Urothelium cell line (cell line): ENCODE data around the gene MRPL54.
"Not testable (repeated sequence)": the region's sequence is repeated elsewhere in the genome, so short reads cannot be mapped to it uniquely, and the experiment has no call there.

ENCODE experiments used
- DNase-seq: peaks from one replicate; pipeline ENCODE4 v3.0.0; 2011; ENCODE audit warnings: low spot score, mixed read lengths
- FAIRE-seq: peaks from 2 replicates; lab custom pipeline; 2011; peaks lifted over from hg19 to GRCh38; lab: Jason Lieb, UNC

MRPL54 gene

GRCh38 chr19:3738477-3739220, 23.8 kb upstream of the MRPL54 start:
- FAIRE-seq, result no peak
- DNase-seq, result no peak

DNA sequence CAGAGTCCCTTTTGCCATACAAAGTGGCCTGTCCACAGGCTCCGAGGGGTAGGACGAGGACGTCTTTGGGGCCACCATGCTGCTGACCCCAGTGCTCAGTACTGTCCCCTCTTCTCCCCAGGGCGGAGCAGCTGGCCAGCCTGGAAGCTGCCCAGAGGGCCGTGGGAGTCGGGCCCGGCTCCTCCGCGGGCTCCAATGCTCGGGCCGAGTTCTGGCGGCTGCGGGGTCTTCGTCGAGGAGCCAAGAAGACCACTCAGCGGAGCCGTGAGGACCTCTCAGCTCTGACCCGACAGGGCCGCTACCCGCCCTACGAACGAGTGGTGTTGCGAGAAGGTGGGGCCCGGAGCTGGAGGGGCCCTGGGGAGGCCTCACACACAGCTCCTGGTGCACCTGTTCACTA, 22.1 kb upstream of the MRPL54 start:
- FAIRE-seq (no peak), DNase-seq (no peak)

DNA sequence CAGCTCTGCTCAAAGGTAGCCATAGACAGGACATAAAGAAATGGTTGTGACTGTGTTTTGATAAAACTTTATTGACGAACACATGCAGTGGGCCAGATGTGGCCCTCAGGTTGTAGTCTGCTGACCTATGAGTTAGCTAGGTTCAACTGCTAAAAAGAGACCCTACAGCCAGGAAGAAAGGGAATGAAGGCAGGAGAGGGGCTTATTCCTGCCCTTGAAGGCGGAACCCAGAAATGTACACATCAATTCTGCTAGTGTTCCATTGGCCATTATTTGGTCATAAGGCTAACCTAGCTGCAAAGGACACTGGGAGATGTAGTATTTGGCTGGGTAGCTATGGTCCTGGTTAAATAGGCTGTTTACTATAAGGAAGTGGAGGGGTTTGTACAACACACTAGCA, 19.0 kb upstream of the MRPL54 start:
- DNase-seq, result no peak
- no peak for FAIRE-seq

DNA sequence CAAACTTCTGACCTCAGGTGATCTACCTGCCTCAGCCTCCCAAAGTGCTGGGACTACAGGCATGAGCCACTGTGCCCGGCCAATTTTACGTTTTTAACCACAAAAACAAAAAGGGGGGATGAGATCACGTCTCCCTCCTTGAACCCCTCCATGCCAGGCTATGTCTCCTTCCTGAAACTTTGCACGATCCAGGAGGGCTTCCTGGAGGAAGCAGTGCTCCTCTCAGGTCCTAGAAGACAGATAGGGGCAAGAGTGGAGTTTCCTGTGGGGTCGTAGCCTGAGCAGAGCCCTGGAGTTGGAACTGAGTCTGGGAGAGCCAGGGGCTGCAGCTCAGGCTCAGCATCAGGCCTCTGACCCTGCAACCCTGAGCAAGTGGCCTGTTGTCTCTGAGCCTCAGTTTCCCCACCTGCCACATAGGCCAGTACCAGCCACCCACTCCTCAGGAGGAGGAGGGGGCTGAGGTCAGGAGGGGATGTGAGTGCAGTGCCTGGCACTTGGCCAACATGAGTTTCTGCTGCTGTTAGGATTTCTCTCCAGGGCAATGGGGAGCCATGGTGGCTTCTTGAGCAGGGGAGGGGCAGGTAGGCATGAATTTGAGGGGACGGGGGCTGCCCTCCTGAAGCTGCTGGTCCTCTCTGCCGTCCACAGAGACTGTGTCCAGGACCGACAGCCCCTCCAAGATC, 17.0 kb upstream of the MRPL54 start:
- FAIRE-seq (no peak), DNase-seq (no peak)

- no peak for DNase-seq
- no peak for FAIRE-seq
Observed at GRCh38 chr19:3746371-3747056, 16.0 kb upstream of the MRPL54 start.

- DNase-seq (no peak), FAIRE-seq (no peak)
Observed at GRCh38 chr19:3748965-3749364, 13.5 kb upstream of the MRPL54 start.

- DNase-seq (no peak), FAIRE-seq (no peak)
Observed at GRCh38 chr19:3750211-3750610, 12.3 kb upstream of the MRPL54 start.

- DNase-seq (no peak), FAIRE-seq (no peak)
Observed at GRCh38 chr19:3751236-3751635, 11.2 kb upstream of the MRPL54 start.

DNA sequence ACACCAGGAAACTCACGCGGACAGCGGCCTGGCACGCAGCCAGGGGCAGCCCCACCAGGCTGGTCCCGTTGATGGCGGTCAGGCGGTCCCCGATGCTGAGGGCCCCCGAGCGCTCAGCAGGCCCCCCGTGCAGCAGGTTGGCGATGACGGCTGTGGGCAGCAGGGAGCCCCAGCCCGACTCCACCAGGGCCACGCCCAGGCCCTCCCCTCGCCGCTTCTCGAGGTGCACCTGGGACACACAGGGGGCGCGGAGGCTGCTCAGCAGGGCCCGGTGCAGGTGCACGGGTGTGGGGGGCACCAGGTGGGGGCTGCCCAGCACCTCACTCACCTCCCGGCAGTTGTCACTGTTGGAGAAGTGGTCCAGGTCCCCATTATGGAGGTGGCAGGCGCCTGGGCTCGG, 10.0 kb upstream of the MRPL54 start:
- no peak for FAIRE-seq

GRCh38 chr19:3753631-3754410, 8.7 kb upstream of the MRPL54 start:
- FAIRE-seq (no peak), DNase-seq (no peak)

More for the DNA sequence above, 10.0 kb upstream of the MRPL54 start:
- no peak for DNase-seq

GRCh38 chr19:3757705-3758104, 4.8 kb upstream of the MRPL54 start:
- FAIRE-seq, result not testable (repeated sequence)

GRCh38 chr19:3758297-3758696, 4.2 kb upstream of the MRPL54 start:
- not testable (repeated sequence) for DNase-seq, FAIRE-seq

More at GRCh38 chr19:3757705-3758104, 4.8 kb upstream of the MRPL54 start:
- not testable (repeated sequence) for DNase-seq

- FAIRE-seq (no peak), DNase-seq (no peak)
Observed at GRCh38 chr19:3759482-3760254, 2.8 kb upstream of the MRPL54 start.

GRCh38 chr19:3760871-3761361, 1.6 kb upstream of the MRPL54 start:
- FAIRE-seq (no peak), DNase-seq (no peak)

DNA sequence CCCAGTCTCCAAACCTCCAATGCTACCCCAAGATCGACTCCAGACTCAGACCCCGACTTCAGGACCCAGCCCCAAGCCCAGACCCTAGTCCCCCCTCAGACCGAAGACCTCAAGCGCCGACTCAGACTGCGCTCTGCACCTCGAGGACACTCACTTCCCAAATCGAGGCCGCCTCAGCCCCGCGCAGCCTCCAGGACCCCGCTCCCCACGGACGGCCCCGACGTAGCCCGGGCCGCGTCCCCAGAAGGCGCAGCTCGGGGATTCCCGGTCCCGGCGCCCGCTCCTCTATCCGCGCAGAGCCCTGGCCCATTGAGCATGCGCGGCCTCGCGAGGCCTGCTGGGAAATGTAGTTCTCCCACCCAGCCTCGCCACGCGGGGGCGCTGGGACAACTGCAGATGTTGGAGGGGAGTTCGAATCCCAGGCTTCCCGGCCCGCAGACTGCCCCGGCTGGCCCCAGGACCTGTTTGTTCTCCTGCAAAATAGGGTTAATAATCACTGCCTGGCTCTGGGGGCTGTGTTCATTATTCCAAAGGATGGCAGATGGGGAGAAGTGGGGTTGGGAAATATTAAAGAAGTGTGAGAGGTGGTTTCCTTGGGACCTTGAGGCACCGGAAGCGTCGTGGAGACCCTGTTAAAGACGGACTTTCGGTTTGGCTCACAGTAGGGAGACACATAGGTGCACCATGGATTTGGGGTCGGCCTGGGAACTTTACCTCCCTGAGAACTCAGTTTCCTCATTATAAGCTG, 926 bp upstream of the MRPL54 start, which contains the start of gene APBA3:
TSS of gene APBA3 (minus strand) at position 311 of the 748 bp plus-strand sequence. CDS start 1,428 bp downstream, outside the sequence.
- DNase-seq, result peak; percentile 88
- FAIRE-seq, result no peak

DNA sequence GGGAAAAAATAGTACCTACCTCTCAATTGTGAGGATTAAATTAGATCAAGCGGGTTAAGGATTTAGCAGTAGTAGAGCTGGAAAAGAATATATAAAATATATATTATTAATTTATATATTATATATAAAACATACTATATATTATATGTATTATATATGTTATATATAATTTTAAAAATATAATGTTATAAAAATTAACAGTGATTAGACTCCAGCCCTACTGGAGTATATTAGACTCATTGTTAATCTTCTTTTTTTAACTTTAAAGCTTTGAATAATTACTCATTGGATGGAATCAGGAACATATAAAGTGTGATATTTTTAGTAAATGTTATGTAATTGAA, 380 bp upstream of the MRPL54 start:
- FAIRE-seq (no peak), DNase-seq (no peak)

DNA sequence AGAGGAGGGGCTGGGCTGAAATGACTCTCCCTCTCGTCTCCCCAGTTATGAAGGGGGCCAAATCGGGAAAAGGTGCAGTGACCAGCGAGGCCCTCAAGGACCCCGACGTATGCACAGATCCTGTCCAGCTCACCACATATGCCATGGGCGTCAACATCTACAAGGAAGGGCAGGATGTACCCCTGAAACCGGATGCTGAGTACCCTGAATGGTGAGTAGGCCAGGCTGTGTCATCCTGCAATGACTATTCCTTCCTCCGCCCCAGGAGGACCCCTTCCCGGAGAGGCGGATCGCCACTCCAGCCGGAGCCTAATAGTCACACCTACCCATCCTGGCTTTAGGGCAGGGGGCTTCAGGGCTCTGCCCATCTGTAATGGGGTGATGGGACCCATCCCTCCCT, 2.6 kb downstream of the MRPL54 start:
- no peak for DNase-seq
- no peak for FAIRE-seq

DNA sequence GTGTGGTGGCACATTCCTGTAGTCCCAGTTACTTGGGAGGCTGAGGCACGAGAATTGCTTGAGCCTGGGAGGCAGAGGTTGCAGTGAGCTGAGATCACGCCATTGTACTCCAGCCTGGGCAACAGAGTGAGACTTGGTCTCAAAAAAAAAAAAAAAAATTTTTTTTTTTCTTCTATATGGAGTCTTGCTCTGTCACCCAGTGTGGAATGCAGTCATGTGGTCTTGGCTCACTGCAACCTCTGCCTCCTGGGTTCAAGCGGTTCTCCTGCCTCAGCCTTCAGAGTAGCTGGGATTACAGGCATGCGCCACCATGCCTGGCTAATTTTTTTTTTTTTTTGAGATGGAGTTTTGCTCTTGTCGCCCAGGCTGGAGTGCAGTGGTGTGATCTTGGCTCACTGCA, 3.3 kb downstream of the MRPL54 start:
- not testable (repeated sequence) for DNase-seq, FAIRE-seq

- no peak for FAIRE-seq
- DNase-seq, result no peak
Observed at GRCh38 chr19:3766520-3766919, 4.0 kb downstream of the MRPL54 start.
